Breast epithelium (tissue), 4 donors: Measurements from ENCODE around the gene BANF1. TPM values are rescaled to one million over a fixed set of nuclear protein-coding genes. Genes with fewer than 3 reads are reported as not detected.

Experiments
- DNase-seq, 2 donors: peaks; one replicate each; pipeline ENCODE4 v3.0.0-alpha.2; 2019; ENCODE audit warnings: low spot score in 2 of 2
- H3K27ac ChIP-seq, 2 donors: fragments of 200-600 bp; sonication (generic) in 1 of 2; one replicate each; pipeline ENCODE4 v1.5.1; 2016 to 2019; ENCODE audit warnings: mild to moderate bottlenecking in 1 of 2
- H3K27me3 ChIP-seq, 2 donors: fragments of 200-600 bp; sonication (generic) in 1 of 2; one replicate each; pipeline versions ENCODE4 v1.5.1 to v1.6.0; 2017 to 2019; ENCODE audit warnings: control low read depth in 1 of 2, mild to moderate bottlenecking in 1 of 2
- H3K36me3 ChIP-seq: fragments of 200-600 bp; one replicate; pipeline ENCODE4 v1.5.1; 2019
- H3K4me1 ChIP-seq, 2 donors: fragments of 200-600 bp; sonication (generic); one replicate each; pipeline ENCODE4 v1.5.1; 2016 to 2019; ENCODE audit warnings: control low read depth in 1 of 2
- H3K4me3 ChIP-seq, 3 donors: fragments of 200-600 bp; sonication (generic); 1 replicate in 2 of 3; 2 replicates in 1 of 3; pipeline ENCODE4 v1.5.1; 2016 to 2019; ENCODE audit warnings: mild to moderate bottlenecking in 3 of 3, moderate library complexity in 2 of 3
- H3K9me3 ChIP-seq, 2 donors: fragments of 200-600 bp; sonication (generic) in 1 of 2; one replicate each; pipeline ENCODE4 v1.5.1; 2016 to 2019; ENCODE audit warnings: control low read depth in 1 of 2
- POLR2A ChIP-seq: fragments of 450-650 bp; IDR thresholded peaks from one replicate; pipeline ENCODE4 v1.6.1; 2016; ENCODE audit warnings: antibody characterized with exemption, mild to moderate bottlenecking, moderate library complexity
- POLR2AphosphoS5 ChIP-seq, 3 donors: sonication (generic); formaldehyde crosslinking; IDR thresholded peaks; one replicate each; pipeline ENCODE4 v1.6.1; 2017; ENCODE audit warnings: antibody characterized with exemption in 3 of 3
- intact Hi-C: fragments of 100-400 bp; cut with DNase I; formaldehyde crosslinking; loops from one replicate; pipeline ENCODE4 v1.15.1; 2023; ENCODE audit warnings: low total_unique reads
- total RNA-seq, 3 donors: library from RNA; depleted of rRNA; stranded (reverse); fragments of >200 nt; gene quantifications; one replicate each; pipeline ENCODE4 v1.1.0, GENCODE V29; 2016
- TF ChIP-seq, protein P1 (sequence below), 3 donors: fragments of 450-650 bp; IDR thresholded peaks; one replicate each; pipeline ENCODE4 v1.5.1; 2016 to 2017; ENCODE audit warnings: antibody characterized with exemption in 3 of 3, mild to moderate bottlenecking in 3 of 3, moderate library complexity in 3 of 3

Gene BANF1
- total RNA-seq, 3 donors from 2014 or later: 15.7 to 42.0 (median 37.4) TPM

DNA sequence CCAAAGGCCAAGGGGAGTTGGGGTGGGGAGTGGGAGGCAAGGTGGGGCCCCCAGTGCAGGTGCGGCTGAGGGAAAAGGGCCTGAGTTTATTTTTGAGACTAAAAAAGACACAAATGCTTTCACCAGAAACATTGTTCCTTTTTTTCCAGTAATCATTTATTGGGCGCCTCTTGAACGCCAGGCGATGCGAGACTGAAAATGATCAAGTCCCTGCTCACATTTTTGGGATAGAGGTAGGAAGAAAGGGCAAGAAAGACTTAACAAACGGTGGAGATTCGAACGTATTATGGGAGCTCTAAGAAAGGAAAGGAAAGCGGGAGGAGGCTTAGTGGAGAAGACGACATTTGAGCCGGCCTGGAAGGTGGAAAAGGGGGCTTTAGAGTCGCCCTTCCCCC, 49.1 kb downstream of the BANF1 start:
- peaks cover 5 to 17% of the 10 kb centered on the region in 2 donors for H3K4me1 ChIP-seq
- H3K4me3 ChIP-seq: peak overlapping the region; percentile 92 to 97 (median 92)
- H3K36me3 ChIP-seq: no peaks in the 10 kb centered on the region
- H3K9me3 ChIP-seq: no peaks in the 10 kb centered on the region
- intact Hi-C loops: no loop called here
- TF ChIP-seq POLR2AphosphoS5 (IDR thresholded peaks at IDR 0.05) (no peak), POLR2A (no peak)
- TF ChIP-seq, protein P1, sequence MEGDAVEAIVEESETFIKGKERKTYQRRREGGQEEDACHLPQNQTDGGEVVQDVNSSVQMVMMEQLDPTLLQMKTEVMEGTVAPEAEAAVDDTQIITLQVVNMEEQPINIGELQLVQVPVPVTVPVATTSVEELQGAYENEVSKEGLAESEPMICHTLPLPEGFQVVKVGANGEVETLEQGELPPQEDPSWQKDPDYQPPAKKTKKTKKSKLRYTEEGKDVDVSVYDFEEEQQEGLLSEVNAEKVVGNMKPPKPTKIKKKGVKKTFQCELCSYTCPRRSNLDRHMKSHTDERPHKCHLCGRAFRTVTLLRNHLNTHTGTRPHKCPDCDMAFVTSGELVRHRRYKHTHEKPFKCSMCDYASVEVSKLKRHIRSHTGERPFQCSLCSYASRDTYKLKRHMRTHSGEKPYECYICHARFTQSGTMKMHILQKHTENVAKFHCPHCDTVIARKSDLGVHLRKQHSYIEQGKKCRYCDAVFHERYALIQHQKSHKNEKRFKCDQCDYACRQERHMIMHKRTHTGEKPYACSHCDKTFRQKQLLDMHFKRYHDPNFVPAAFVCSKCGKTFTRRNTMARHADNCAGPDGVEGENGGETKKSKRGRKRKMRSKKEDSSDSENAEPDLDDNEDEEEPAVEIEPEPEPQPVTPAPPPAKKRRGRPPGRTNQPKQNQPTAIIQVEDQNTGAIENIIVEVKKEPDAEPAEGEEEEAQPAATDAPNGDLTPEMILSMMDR (IDR thresholded peaks at IDR 0.05): no peak
- H3K27me3 ChIP-seq: peaks cover 0 to 13% of the 10 kb centered on the region in 2 donors
- peak overlapping the region; percentile 89 to 94 for H3K27ac ChIP-seq
- DNase-seq: no peak

DNA sequence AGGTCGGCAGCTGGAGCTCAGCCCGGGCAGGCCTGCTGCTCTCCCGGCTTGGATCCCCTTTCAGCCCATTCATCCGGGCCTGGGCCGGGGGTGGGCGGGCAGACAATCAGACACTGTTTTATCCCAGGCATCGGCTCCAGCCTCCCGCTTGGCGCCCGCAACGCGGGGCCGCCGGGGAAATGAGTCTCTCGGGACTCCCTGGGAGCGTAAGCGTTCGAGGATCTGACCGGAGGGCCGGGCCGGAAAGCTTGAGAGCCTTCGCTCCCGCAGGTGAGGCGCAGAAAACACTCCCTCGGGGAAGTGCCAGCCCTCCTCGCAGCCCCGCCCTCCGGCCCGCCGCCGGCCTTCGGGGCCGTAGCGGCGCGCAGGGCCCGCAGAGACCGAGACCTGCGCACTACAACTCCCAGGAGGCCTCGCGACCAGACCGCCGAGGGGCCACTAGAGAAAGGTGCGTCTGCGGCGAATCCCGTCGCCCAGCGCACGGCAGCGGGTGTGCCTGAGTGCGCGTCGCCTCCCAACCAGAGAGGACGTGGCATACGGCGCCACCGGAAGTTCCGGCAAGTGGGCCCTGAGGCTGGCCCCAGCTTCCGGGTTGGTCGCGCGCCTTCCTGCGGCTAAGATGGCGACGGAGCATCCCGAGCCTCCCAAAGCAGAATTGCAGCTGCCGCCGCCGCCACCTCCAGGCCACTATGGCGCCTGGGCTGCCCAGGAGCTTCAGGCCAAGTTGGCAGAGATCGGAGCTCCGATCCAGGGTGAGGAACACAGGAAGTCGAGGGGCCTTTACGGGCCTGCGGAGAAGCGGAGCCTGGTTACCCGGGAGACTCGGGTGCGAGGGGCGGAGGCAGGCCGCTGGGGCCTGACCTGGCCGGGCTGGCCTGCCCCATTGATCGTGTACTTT, 49.7 kb downstream of the BANF1 start, which contains the start of gene SF3B2:
SF3B2 (plus strand) TSS at position 599 of the 898 bp plus-strand sequence; CDS start at position 620, 21 bp downstream.
- Histone ChIP-seq H3K27me3 (peaks cover 0 to 13% of the 10 kb centered on the region in 2 donors), H3K27ac (peak within 1 kb of the TSS; percentile 89 to 94), H3K4me3 (peak within 1 kb of the TSS; percentile 92 to 97 (median 92)), H3K36me3 (no peaks in the 10 kb centered on the region), H3K9me3 (no peaks in the 10 kb centered on the region), H3K4me1 (peaks cover 5 to 17% of the 10 kb centered on the region in 2 donors)
- peak; percentile 96 to 97 for DNase-seq
- TF ChIP-seq POLR2A: peak; percentile 49
- TF ChIP-seq, protein P1 (IDR thresholded peaks at IDR 0.05): no peak
- TF ChIP-seq POLR2AphosphoS5 (IDR thresholded peaks at IDR 0.05): peak; percentile 93 to 94 (median 93)
- intact Hi-C loops: no loop called here

DNA sequence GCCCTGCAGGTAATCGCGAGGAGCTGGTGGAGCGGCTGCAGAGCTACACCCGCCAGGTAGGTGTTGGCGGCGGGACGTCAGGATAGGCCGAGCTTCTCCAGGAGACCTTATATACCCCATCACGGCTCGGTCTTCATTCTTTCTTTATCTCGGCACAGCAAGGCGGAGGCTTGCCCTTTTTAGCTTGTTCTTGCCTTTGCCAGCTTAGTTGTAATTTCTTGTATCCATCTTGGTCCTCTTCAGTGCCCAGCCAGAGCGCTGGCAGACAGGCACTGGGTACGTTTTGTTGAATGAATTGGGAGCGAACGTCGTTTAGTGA, 50.3 kb downstream of the BANF1 start:
- H3K9me3 ChIP-seq: no peaks in the 10 kb centered on the region
- H3K36me3 ChIP-seq: no peaks in the 10 kb centered on the region
- H3K4me3 ChIP-seq: peak overlapping the region; percentile 92 to 97 (median 92)
- intact Hi-C loops: no loop called here
- peaks cover 5 to 17% of the 10 kb centered on the region in 2 donors for H3K4me1 ChIP-seq
- no peak for TF ChIP-seq POLR2A
- TF ChIP-seq POLR2AphosphoS5 (IDR thresholded peaks at IDR 0.05): no peak
- TF ChIP-seq, protein P1 (IDR thresholded peaks at IDR 0.05): no peak
- H3K27me3 ChIP-seq: peaks cover 0 to 13% of the 10 kb centered on the region in 2 donors
- peak overlapping the region; percentile 89 to 94 for H3K27ac ChIP-seq
- DNase-seq: no peak

Other genes starting within 250 kb of the BANF1 start
- gene AP5B1, start 221.5 kb upstream of the BANF1 start, total RNA-seq: 10 to 100 TPM; 15.5 to 19.3 (median 17.6) TPM
- 1 to 10 TPM in 2 of 3 donors, not detected in 1; 3.6 to 5.1 TPM for gene OVOL1, start 215.4 kb upstream of the BANF1 start, total RNA-seq
- gene SNX32, start 168.5 kb upstream of the BANF1 start, total RNA-seq: 1 to 10 TPM in 1 of 3 donors, under 1 TPM in 2; 0.15 to 2.3 (median 0.48) TPM
- 100 to 1,000 TPM; 407 to 564 (median 453) TPM for gene CFL1, start 144.3 kb upstream of the BANF1 start, total RNA-seq
- 10 to 100 TPM; 29.8 to 44.6 (median 42.9) TPM for gene MUS81, start 142.1 kb upstream of the BANF1 start, total RNA-seq
- gene EFEMP2, start 129.7 kb upstream of the BANF1 start, total RNA-seq: 10 to 100 TPM; 34.5 to 75.0 (median 57.0) TPM
- 1 to 10 TPM; 1.6 to 4.0 (median 1.9) TPM for gene CTSW, start 122.7 kb upstream of the BANF1 start, total RNA-seq
- 10 to 100 TPM; 51.2 to 68.5 (median 51.7) TPM for gene FIBP, start 114.0 kb upstream of the BANF1 start, total RNA-seq
- 10 to 100 TPM; 30.3 to 91.1 (median 41.9) TPM for gene CCDC85B, start 111.8 kb upstream of the BANF1 start, total RNA-seq
- 10 to 100 TPM in 1 of 3 donors, 1 to 10 TPM in 2; 2.4 to 17.0 (median 7.2) TPM for gene FOSL1, start 102.1 kb upstream of the BANF1 start, total RNA-seq
- 10 to 100 TPM; 16.7 to 20.3 (median 19.7) TPM for gene C11orf68, start 83.4 kb upstream of the BANF1 start, total RNA-seq
- gene DRAP1, start 83.1 kb upstream of the BANF1 start, total RNA-seq: 10 to 100 TPM; 50.1 to 64.5 (median 51.5) TPM
- gene TSGA10IP, start 57.0 kb upstream of the BANF1 start, total RNA-seq: not detected
- 10 to 100 TPM; 55.2 to 68.5 (median 55.9) TPM for gene SART1, start 40.8 kb upstream of the BANF1 start, total RNA-seq
- gene EIF1AD, start 346 bp upstream of the BANF1 start, total RNA-seq: 10 to 100 TPM; 31.0 to 33.1 (median 31.0) TPM
- under 1 TPM in 2 of 3 donors, not detected in 1; 0.59 to 0.98 TPM for gene CST6, start 9.5 kb downstream of the BANF1 start, total RNA-seq
- 1 to 10 TPM in 1 of 3 donors, under 1 TPM in 1, not detected in 1; 0.32 to 1.3 TPM for gene CATSPER1, start 24.0 kb downstream of the BANF1 start, total RNA-seq
- gene GAL3ST3, start 46.7 kb downstream of the BANF1 start, total RNA-seq: under 1 TPM in 1 of 3 donors, not detected in 2; 0.29 TPM
- 100 to 1,000 TPM; 144 to 163 (median 154) TPM for gene SF3B2, start 49.9 kb downstream of the BANF1 start, total RNA-seq
- gene PACS1, start 67.8 kb downstream of the BANF1 start, total RNA-seq: 10 to 100 TPM; 37.9 to 40.6 (median 38.6) TPM